A549 (cell line): ENCODE results near the gene S100B. TPM values are rescaled to one million over a fixed set of nuclear protein-coding genes. Genes with fewer than 3 reads are reported as not detected.

ENCODE experiments used
- ATAC-seq, 2 experiments: fragments of 200-7000 bp in 1 of 2; fragments of >200 bp in 1 of 2; cut with Nextera tagmentation in 1 of 2; cut with Tn5 transposase in 1 of 2; 3 replicates each; pipeline versions ENCODE4 v1.8.0 to v1.9.1; 2018 to 2020; ENCODE audit warnings: mild to moderate bottlenecking in 1 of 2, moderate library complexity in 1 of 2
- CTCF ChIA-PET: fragments of 300-600 bp; sonication (Branson Sonifier 250); formaldehyde crosslinking; extraction: SDS; loops from one replicate; lab custom pipeline; 2021; ENCODE audit warnings: antibody characterized with exemption, inconsistent platforms; lab: Yijun Ruan, JAX
- POLR2A ChIA-PET: fragments of 350-600 bp; formaldehyde crosslinking; extraction: SDS; loops from one replicate; lab custom pipeline; 2021; ENCODE audit warnings: antibody characterized with exemption, inconsistent platforms; lab: Yijun Ruan, JAX
- DNase-seq, 2 experiments: peaks; one replicate each; pipeline versions ENCODE4 v3.0.0 to v3.0.0-alpha.2; 2011 to 2016; ENCODE audit warnings: low read depth in 1 of 2, low spot score in 1 of 2
- FAIRE-seq: peaks from 2 replicates; lab custom pipeline; 2011; peaks lifted over from hg19 to GRCh38; lab: Jason Lieb, UNC
- H3K27ac ChIP-seq, 2 experiments: fragments of >200 bp; sonication (Bioruptor Twin); formaldehyde crosslinking; 3 replicates each; pipeline ENCODE4 v1.5.1; 2016 to 2017
- H3K4me1 ChIP-seq: fragments of >200 bp; sonication (Bioruptor Twin); formaldehyde crosslinking; 3 replicates; pipeline ENCODE4 v1.6.1; 2016
- H3K4me2 ChIP-seq: fragments of >200 bp; sonication (Bioruptor Twin); formaldehyde crosslinking; 3 replicates; pipeline ENCODE4 v1.6.1; 2016
- H3K4me3 ChIP-seq: fragments of >200 bp; sonication (Bioruptor Twin); formaldehyde crosslinking; 3 replicates; pipeline ENCODE4 v1.5.1; 2016
- H3K9me3 ChIP-seq: fragments of >200 bp; sonication (Bioruptor Twin); formaldehyde crosslinking; 3 replicates; pipeline ENCODE4 v1.6.1; 2016
- ATOH8 ChIP-seq: fragments of 250-450 bp; sonication (Bioruptor Pico); IDR thresholded peaks from 2 replicates; pipeline ENCODE4 v1.5.0; 2020; ENCODE audit warnings: low read depth, mild to moderate bottlenecking, moderate library complexity
- E2F6 ChIP-seq: IDR thresholded peaks from 2 replicates; pipeline ENCODE4 v1.6.1; 2012; ENCODE audit warnings: low read depth, borderline replicate concordance
- ELK1 ChIP-seq: fragments of 150-350 bp; IDR thresholded peaks from 2 replicates; pipeline ENCODE4 v1.6.1; 2014; ENCODE audit warnings: low read depth, mild to moderate bottlenecking, low read length
- ESRRA ChIP-seq: fragments of 150-350 bp; IDR thresholded peaks from 2 replicates; pipeline ENCODE4 v1.6.1; 2014; ENCODE audit warnings: mild to moderate bottlenecking, low read length, borderline replicate concordance
- HES2 ChIP-seq: fragments of >200 bp; sonication (Bioruptor Twin); formaldehyde crosslinking; IDR thresholded peaks from 2 replicates; pipeline ENCODE4 v1.6.1; 2016
- HOXA7 ChIP-seq: fragments of 250-450 bp; sonication (Bioruptor Pico); IDR thresholded peaks from 2 replicates; pipeline ENCODE4 v1.5.0; 2020; ENCODE audit warnings: mild to moderate bottlenecking, moderate library complexity
- JUN ChIP-seq, 2 experiments: fragments of >200 bp; sonication (Bioruptor Twin); formaldehyde crosslinking; IDR thresholded peaks; 2 replicates in 1 of 2; 3 replicates in 1 of 2; pipeline ENCODE4 v1.6.1; 2016 to 2017
- KDM5A ChIP-seq: fragments of 200-600 bp; sonication (generic); IDR thresholded peaks from 2 replicates; pipeline ENCODE4 v1.6.1; 2016; ENCODE audit warnings: antibody characterized with exemption, mild to moderate bottlenecking
- MAZ ChIP-seq: fragments of 150-350 bp; IDR thresholded peaks from 2 replicates; pipeline ENCODE4 v1.6.1; 2014; ENCODE audit warnings: antibody characterized with exemption, low read depth, low read length, borderline replicate concordance
- NFE2L2 ChIP-seq: fragments of 150-350 bp; conservative IDR thresholded peaks from 2 replicates; pipeline ENCODE4 v1.6.1; 2014; ENCODE audit warnings: low read length
- NPAS2 ChIP-seq: fragments of 250-450 bp; sonication (Bioruptor Pico); IDR thresholded peaks from 2 replicates; pipeline ENCODE4 v1.8.0; 2022; ENCODE audit warnings: mild to moderate bottlenecking, moderate library complexity, borderline replicate concordance
- NR3C1 ChIP-seq: fragments of >200 bp; sonication (Bioruptor Twin); formaldehyde crosslinking; IDR thresholded peaks from 3 replicates; pipeline ENCODE4 v1.6.1; 2017
- PHF8 ChIP-seq: fragments of 200-600 bp; sonication (generic); IDR thresholded peaks from 2 replicates; pipeline ENCODE4 v1.6.1; 2016; ENCODE audit warnings: low read depth, mild to moderate bottlenecking, antibody characterized with exemption, moderate library complexity, borderline replicate concordance
- ZNF302 ChIP-seq: fragments of 250-450 bp; sonication (Bioruptor Pico); IDR thresholded peaks from 2 replicates; pipeline ENCODE4 v1.9.0; 2021; ENCODE audit warnings: inconsistent platforms, mild to moderate bottlenecking, moderate library complexity
- ZSCAN20 ChIP-seq: fragments of 250-450 bp; sonication (Bioruptor Pico); IDR thresholded peaks from 2 replicates; pipeline ENCODE4 v1.8.0; 2022; ENCODE audit warnings: mild to moderate bottlenecking, moderate library complexity
- WGBS: methylation state at CpG from one replicate; pipeline ENCODE4 v1.1.6; 2017; ENCODE audit errors: missing lambda C conversion rate; 5-methylcytosine and 5-hydroxymethylcytosine counted together
- polyA plus RNA-seq, 4 experiments: library from polyadenylated mRNA; depleted of rRNA in 3 of 4; stranded (reverse); fragments of >200 nt; fragmentation: RNase III in 1 of 4; extraction: RNeasy Plus Mini Kit Qiagen cat#74134 plus additional on column Dnase treatment in 1 of 4; gene quantifications; 2 replicates in 3 of 4; 3 replicates in 1 of 4; pipeline ENCODE4 v1.2.3, GENCODE V29; 2011 to 2017
- TF ChIP-seq, protein P1 (sequence below): fragments of 250-450 bp; sonication (Bioruptor Pico); IDR thresholded peaks from 2 replicates; pipeline ENCODE4 v1.5.0; 2021; ENCODE audit warnings: mild to moderate bottlenecking, moderate library complexity, borderline replicate concordance

Gene S100B
- polyA plus RNA-seq, 2 of the 4 experiments (the other 2 are of a cell fraction): not detected

GRCh38 chr21:46561445-46562090 lies 43.3 kb downstream of the S100B start:
- Histone ChIP-seq H3K4me2 (no peak overlapping the region), H3K4me3 (no peak overlapping the region), H3K9me3 (no peaks in the 10 kb centered on the region), H3K27ac (no peak overlapping the region), H3K4me1 (no peaks in the 10 kb centered on the region)
- TF ChIP-seq MAZ: no peak
- TF ChIP-seq ELK1: no peak
- TF ChIP-seq JUN (IDR thresholded peaks at IDR 0.05): no peak
- TF ChIP-seq, protein P1, sequence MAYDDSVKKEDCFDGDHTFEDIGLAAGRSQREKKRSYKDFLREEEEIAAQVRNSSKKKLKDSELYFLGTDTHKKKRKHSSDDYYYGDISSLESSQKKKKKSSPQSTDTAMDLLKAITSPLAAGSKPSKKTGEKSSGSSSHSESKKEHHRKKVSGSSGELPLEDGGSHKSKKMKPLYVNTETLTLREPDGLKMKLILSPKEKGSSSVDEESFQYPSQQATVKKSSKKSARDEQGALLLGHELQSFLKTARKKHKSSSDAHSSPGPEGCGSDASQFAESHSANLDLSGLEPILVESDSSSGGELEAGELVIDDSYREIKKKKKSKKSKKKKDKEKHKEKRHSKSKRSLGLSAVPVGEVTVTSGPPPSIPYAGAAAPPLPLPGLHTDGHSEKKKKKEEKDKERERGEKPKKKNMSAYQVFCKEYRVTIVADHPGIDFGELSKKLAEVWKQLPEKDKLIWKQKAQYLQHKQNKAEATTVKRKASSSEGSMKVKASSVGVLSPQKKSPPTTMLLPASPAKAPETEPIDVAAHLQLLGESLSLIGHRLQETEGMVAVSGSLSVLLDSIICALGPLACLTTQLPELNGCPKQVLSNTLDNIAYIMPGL (CRISPR knock-in tag): no peak
- TF ChIP-seq NPAS2: no peak
- TF ChIP-seq PHF8: no peak
- WGBS: 92% methylated on average over 18 of the region's 19 CpGs
- DNase-seq (no peak), ATAC-seq (no peak), FAIRE-seq (no peak)
- CTCF ChIA-PET: interaction anchor here (1.2 kb wide), 1 partner anchor 9 kb away, joined by 3 read pairs; no protein-coding TSS in a partner anchor
- POLR2A ChIA-PET: no interaction called here

DNA sequence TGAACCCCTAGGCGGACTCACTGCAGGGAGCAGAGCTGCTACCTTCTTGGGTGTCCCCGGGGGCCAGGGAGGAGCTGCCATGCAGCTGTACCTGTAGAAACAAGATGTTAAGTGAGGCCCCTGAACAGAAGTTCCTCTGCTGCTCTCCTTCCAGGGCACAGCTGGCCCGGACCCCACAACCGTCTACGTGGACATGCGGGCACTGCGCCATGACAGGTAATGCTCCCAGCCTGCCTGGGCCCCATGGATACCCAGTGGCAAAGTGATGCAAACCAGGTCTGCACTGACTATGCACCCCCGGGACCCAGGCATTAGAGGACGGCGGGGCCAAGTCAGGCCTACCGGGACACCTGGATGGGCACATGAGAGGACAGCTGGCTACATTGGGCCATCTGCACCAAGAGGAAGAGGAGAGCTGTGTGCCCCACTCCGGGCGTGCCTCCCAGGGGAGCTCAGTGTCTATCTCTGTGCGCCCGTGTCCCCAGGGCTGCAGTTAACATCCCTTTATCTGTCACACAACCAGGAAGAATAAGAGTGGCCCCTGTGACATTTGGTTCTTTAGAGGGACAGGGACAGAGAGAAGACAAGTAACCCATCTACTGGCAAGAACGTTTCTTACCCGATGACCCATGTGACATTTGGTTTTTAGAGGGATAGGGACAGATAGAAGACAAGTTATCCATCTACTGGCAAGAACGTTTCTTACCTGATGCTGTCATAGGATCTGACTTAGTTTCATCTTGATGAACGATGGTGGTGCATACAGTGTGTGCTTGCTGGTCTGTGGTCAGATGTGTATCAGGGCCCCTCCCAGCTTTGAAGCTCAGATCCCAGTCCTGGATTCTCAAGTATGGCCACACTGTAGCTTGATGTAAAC lies 44.1 kb downstream of the S100B start:
- POLR2A ChIA-PET: no interaction called here
- H3K27ac ChIP-seq: no peak overlapping the region
- ATAC-seq: no peak
- TF ChIP-seq HES2 (no peak), ZSCAN20 (CRISPR knock-in tag) (no peak), ATOH8 (CRISPR knock-in tag) (no peak), NR3C1 (no peak), NFE2L2 (no peak), KDM5A (no peak), E2F6 (no peak), HOXA7 (no peak), NPAS2 (no peak), ZNF302 (no peak), ESRRA (no peak)
- TF ChIP-seq, all 56 proteins: peak for 0
- Histone ChIP-seq H3K4me2 (no peak overlapping the region), H3K4me1 (no peaks in the 10 kb centered on the region), H3K4me3 (no peak overlapping the region), H3K9me3 (no peaks in the 10 kb centered on the region)
- DNase-seq: no peak
- 90% methylated on average over 7 of the region's 19 CpGs for WGBS
- CTCF ChIA-PET: interaction anchor here (0.6 to 1.2 kb wide), 2 partner anchors 10 to 31 kb away, joined by 3 read pairs; no protein-coding TSS in a partner anchor
- no peak for FAIRE-seq
